HK-2 (cell line): ENCODE measurements around the gene CDK11B.
"Not testable (repeated sequence)": the region's sequence is repeated elsewhere in the genome, so short reads cannot be mapped to it uniquely, and the experiment has no call there.

Experiments
- DNase-seq: peaks from one replicate; pipeline ENCODE4 v3.0.0-alpha.2; 2018; ENCODE audit not compliant: unreplicated experiment

Gene CDK11B

GRCh38 chr1:1658583-1659549, at the start of gene CDK11B:
Gene CDK11B (minus strand): TSS chr1:1659004. CDS start chr1:1657485, 1,519 bp downstream.
- DNase-seq, result peak; percentile 95

- not testable (repeated sequence) for DNase-seq
Observed at GRCh38 chr1:1707897-1708296, 49.1 kb upstream of the CDK11B start.

- DNase-seq, result not testable (repeated sequence)
Observed at GRCh38 chr1:1707241-1707640, 48.4 kb upstream of the CDK11B start.

GRCh38 chr1:1705623-1706022, 46.8 kb upstream of the CDK11B start:
- DNase-seq, result not testable (repeated sequence)

GRCh38 chr1:1704284-1704957, 45.6 kb upstream of the CDK11B start:
- DNase-seq, result not testable (repeated sequence)

GRCh38 chr1:1703796-1704195, 45.0 kb upstream of the CDK11B start:
- no peak for DNase-seq

GRCh38 chr1:1702506-1702905, 43.7 kb upstream of the CDK11B start:
- DNase-seq, result not testable (repeated sequence)

GRCh38 chr1:1700557-1700956, 41.8 kb upstream of the CDK11B start:
- DNase-seq, result not testable (repeated sequence)

- DNase-seq, result not testable (repeated sequence)
Observed at GRCh38 chr1:1700067-1700466, 41.3 kb upstream of the CDK11B start.

GRCh38 chr1:1699061-1699460, 40.3 kb upstream of the CDK11B start:
- not testable (repeated sequence) for DNase-seq

- DNase-seq, result not testable (repeated sequence)
Observed at GRCh38 chr1:1697358-1698183, 38.8 kb upstream of the CDK11B start.

GRCh38 chr1:1696431-1697357, 37.9 kb upstream of the CDK11B start:
- DNase-seq, result not testable (repeated sequence)

- DNase-seq, result peak; percentile 89
Observed at GRCh38 chr1:1692714-1693647, 34.2 kb upstream of the CDK11B start, which contains the start of gene SLC35E2B. Gene SLC35E2B (minus strand): TSS chr1:1692795. CDS start chr1:1676699, 16,096 bp downstream.

- DNase-seq, result peak; percentile 68
Observed at GRCh38 chr1:1692324-1692713, 33.5 kb upstream of the CDK11B start.

GRCh38 chr1:1691443-1691842, 32.6 kb upstream of the CDK11B start:
- DNase-seq, result not testable (repeated sequence)

GRCh38 chr1:1689526-1689925, 30.7 kb upstream of the CDK11B start:
- DNase-seq, result not testable (repeated sequence)

- DNase-seq, result no peak
Observed at GRCh38 chr1:1687846-1688245, 29.0 kb upstream of the CDK11B start.

GRCh38 chr1:1684031-1684681, 25.4 kb upstream of the CDK11B start:
- DNase-seq, result no peak
